A549 (cell line): ENCODE measurements around the gene CHST15.

Source experiments
- CHD4 ChIP-seq: fragments of 200-600 bp; sonication (generic); IDR thresholded peaks from 2 replicates; pipeline ENCODE4 v1.6.1; 2016; ENCODE audit warnings: antibody characterized with exemption, mild to moderate bottlenecking, borderline replicate concordance
- CTCF ChIP-seq: fragments of >200 bp; sonication (Bioruptor Twin); formaldehyde crosslinking; IDR thresholded peaks from 3 replicates; pipeline ENCODE4 v1.5.1; 2016
- EP300 ChIP-seq, 2 experiments: fragments of >200 bp; sonication (Bioruptor Twin); formaldehyde crosslinking; IDR thresholded peaks; 2 replicates in 1 of 2; 3 replicates in 1 of 2; pipeline ENCODE4 v1.6.1; 2016 to 2017
- FOSL2 ChIP-seq, 2 experiments: fragments of 450-650 bp in 1 of 2; fragments of >200 bp in 1 of 2; sonication (Bioruptor Twin) in 1 of 2; formaldehyde crosslinking; IDR thresholded peaks; 2 replicates each; pipeline versions ENCODE4 v1.5.0 to v1.6.1; 2016 to 2020; ENCODE audit warnings: mild to moderate bottlenecking in 1 of 2, moderate library complexity in 1 of 2
- KDM5A ChIP-seq: fragments of 200-600 bp; sonication (generic); IDR thresholded peaks from 2 replicates; pipeline ENCODE4 v1.6.1; 2016; ENCODE audit warnings: antibody characterized with exemption, mild to moderate bottlenecking
- MYC ChIP-seq: IDR thresholded peaks from 2 replicates; pipeline ENCODE4 v1.6.1; 2012; ENCODE audit warnings: mild to moderate bottlenecking, inconsistent platforms, low read length, improper control_type of control experiment, borderline replicate concordance
- NFE2L2 ChIP-seq: fragments of 150-350 bp; conservative IDR thresholded peaks from 2 replicates; pipeline ENCODE4 v1.6.1; 2014; ENCODE audit warnings: low read length
- POLR2A ChIP-seq: IDR thresholded peaks from 2 replicates; pipeline ENCODE4 v1.6.1; 2012; ENCODE audit warnings: mild to moderate bottlenecking, low read length
- RAD21 ChIP-seq, 2 experiments: fragments of >200 bp in 1 of 2; sonication (Bioruptor Twin) in 1 of 2; formaldehyde crosslinking in 1 of 2; IDR thresholded peaks in 1 of 2; conservative IDR thresholded peaks in 1 of 2; 2 replicates in 1 of 2; 3 replicates in 1 of 2; pipeline ENCODE4 v1.6.1; 2012 to 2018; ENCODE audit warnings: inconsistent platforms in 1 of 2
- RNF2 ChIP-seq: fragments of 200-600 bp; sonication (generic); IDR thresholded peaks from 2 replicates; pipeline ENCODE4 v1.6.1; 2016; ENCODE audit warnings: low read depth, mild to moderate bottlenecking, antibody characterized with exemption, moderate library complexity, borderline replicate concordance
- SREBF2 ChIP-seq: fragments of 450-650 bp; IDR thresholded peaks from 2 replicates; pipeline ENCODE4 v1.6.1; 2014; ENCODE audit warnings: mild to moderate bottlenecking, moderate library complexity
- USF2 ChIP-seq: fragments of 450-650 bp; IDR thresholded peaks from 2 replicates; pipeline ENCODE4 v1.6.1; 2014; ENCODE audit warnings: antibody characterized with exemption
- ZNF302 ChIP-seq: fragments of 250-450 bp; sonication (Bioruptor Pico); IDR thresholded peaks from 2 replicates; pipeline ENCODE4 v1.9.0; 2021; ENCODE audit warnings: inconsistent platforms, mild to moderate bottlenecking, moderate library complexity
- ZSCAN20 ChIP-seq: fragments of 250-450 bp; sonication (Bioruptor Pico); IDR thresholded peaks from 2 replicates; pipeline ENCODE4 v1.8.0; 2022; ENCODE audit warnings: mild to moderate bottlenecking, moderate library complexity

- TF ChIP-seq CTCF (no peak), MYC (no peak), RAD21 (conservative IDR thresholded peaks at IDR 0.05 in 1 of 2, IDR thresholded peaks at IDR 0.05 in 1 of 2) (no peak), KDM5A (no peak), SREBF2 (no peak), NFE2L2 (no peak), USF2 (no peak), POLR2A (no peak), ZNF302 (no peak), EP300 (IDR thresholded peaks at IDR 0.05) (no peak), FOSL2 (IDR thresholded peaks at IDR 0.05) (no peak), FOSL2 (CRISPR knock-in tag; IDR thresholded peaks at IDR 0.05) (no peak), ZSCAN20 (no peak), CHD4 (no peak), RNF2 (no peak)
These were observed 2.7 kb downstream of the CHST15 start for GRCh38 chr10:124090601-124091209.
